Measurements from ENCODE around the gene PEX5.

DNA sequence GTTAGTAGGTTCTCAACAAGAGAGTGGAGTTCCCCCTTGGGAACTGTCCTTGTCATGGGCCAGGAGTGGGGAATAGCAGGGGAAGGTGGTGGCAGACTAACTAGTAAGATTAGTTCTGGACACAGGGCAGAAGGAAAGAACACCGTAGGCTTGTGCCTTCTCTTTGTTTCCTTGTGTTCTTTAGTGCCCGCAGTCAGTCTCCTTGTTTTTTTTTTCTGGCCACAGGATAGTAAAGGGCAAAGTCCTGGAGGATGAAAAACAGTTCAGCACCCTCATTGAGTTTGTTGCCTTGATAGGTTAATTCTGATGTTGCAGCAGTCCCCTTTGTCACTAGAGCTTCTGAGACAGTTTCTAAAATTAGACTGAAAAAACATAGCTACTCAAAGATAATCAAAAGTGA, 8.4 kb downstream of the PEX5 start:
- TF ChIP-seq CTCF (conservative IDR thresholded peaks at IDR 0.05; ENCODE audit: low read length), result no peak
- TF ChIP-seq EZH2phosphoT487 (IDR thresholded peaks at IDR 0.05; ENCODE audit: borderline replicate concordance), result no peak

Data from Loucy (cell line).